DMS 273 (cell line): ENCODE results near the gene ZNF837.
"Not testable (repeated sequence)": the region's sequence is repeated elsewhere in the genome, so short reads cannot be mapped to it uniquely, and the experiment has no call there.

Experiments
- DNase-seq: peaks from one replicate; lab custom pipeline; 2025; ENCODE audit not compliant: unreplicated experiment; lab: John Stamatoyannopoulos, UW

Gene ZNF837

DNA sequence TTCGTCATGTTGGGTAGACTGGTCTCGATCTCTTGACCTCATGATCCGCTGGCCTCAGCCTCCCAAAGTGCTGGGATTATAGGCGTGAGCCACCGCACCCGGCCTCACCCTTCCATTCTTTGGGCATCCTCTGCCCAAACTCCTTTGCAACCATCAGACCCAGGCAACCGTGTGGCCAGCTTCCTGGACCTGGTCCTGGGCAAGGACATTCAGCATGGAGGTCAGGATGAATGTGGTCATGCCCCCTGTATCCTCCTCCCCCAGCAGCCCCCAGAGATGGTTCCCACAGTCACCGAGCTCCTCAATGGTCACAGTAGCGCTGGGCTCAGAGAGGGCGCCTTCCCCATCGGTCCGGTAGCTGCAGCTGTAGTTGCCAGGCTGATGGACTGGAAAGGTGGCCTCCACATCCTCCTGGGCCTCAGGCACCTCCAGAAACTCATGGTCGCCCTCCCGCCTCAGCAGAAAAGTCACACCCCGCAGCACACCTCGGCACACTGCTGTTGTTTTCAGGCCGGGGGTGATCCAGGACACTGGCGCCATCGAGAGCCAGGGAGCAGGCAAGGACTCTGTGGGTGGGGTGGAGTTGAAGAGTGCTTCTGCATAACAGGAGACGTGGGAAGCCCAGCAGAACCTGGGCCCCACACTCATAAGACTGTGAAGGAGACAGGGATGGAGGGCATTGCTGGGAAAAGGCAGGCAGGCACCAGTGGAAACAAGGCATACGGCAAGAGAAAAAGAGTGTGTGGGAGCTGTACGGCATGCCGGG lies 28.7 kb downstream of the ZNF837 start:
- DNase-seq, result no peak

GRCh38 chr19:58351558-58351878 lies 29.3 kb downstream of the ZNF837 start:
- DNase-seq, result no peak

DNA sequence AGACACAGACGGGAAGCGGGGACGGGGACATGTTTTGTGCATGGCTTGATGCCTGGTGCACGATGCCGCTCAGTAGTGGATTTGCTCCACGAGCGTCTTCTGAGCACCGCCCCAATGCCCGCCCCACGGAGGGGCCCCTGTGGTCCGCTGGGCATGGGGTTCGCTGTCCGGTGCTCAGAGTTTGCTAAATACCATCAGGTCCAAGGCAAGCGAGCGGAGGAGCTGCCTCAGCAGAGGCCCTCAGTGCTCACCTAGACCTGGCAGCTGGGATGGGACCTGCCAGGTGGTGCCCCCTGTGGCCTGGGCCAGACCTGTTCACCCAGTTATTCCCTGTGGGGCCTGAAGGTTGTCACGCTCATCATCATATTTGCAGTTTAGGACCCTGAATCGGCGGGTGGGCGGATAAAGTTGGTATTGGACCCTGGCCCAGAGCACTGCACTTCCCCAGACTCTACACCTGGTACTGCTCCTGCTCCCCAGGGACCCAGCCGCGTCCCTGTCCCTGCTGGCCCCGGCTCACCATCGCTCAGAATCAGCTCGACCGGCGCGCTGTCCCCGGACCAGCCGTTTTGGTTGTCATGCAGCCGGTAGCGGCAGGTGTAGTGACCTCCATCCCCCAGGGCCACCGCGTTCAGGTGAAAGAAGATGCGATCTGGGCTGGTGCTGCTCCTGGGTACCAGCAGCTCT lies 29.8 kb downstream of the ZNF837 start:
- DNase-seq, result no peak

DNA sequence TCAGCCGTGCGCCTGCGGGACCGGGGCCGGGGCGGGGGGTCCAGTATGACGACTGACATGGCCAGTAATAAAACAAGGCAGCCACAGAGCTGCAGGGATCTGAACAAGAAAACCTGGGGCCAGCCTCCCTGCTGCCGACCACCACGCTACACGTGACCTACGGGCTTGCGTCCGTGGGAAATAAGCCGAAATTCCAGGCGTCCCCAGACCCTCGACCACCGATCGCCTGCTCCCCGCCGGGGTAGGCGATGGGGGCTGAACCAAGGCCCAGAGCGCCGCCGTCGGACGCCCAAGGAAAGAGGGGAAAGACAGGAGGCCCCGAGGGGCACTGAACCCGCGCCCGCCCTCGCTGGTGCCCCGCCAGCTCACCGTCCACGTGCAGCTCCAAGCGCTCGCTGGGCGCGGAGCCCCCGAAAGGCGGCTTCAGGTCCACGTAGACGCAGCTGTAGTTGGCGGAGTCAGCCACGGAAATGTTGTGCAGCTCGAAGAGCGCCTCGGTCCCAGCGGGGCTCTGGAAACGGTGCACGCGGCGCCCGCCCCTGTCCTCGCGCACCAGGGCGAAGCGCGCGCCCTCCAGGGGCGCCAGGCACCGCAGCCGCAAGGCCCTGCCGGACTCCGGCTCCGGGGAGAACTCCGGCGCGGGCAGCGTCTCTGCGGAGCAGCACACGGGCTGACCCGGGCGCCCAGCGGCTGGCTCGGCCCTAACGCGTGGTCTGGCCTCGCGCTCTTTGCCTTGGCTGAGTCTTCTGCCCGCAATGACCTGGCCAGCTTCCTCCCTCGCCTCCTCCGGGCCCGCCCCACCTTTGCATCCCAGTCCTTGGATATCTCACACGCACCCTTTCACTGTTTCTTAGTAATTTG lies 30.6 kb downstream of the ZNF837 start:
- no peak for DNase-seq

DNA sequence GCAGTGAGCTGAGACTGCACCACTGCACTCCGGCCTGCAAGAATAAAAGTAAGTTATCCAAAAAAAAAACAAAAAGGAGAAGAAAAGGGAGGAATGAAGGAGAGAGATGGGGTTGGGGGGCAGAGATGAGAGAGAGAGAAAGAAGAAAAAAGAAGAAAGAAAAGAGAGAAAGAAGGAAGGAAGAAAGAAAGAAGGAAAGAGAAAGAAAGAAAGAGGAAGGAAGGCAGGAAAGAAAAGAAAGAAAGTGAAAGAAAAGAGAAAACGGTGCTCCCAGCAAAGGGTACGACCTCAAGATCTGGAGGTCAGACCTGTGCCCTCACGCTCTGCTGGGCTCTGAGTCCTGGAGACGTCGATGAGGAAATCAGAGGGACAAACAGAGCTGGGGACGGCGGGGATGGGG lies 31.2 kb downstream of the ZNF837 start:
- no peak for DNase-seq

GRCh38 chr19:58348080-58348479 lies 32.8 kb downstream of the ZNF837 start:
- DNase-seq, result not testable (repeated sequence)

GRCh38 chr19:58346961-58347929 lies 33.6 kb downstream of the ZNF837 start:
- peak; percentile 85 for DNase-seq

DNA sequence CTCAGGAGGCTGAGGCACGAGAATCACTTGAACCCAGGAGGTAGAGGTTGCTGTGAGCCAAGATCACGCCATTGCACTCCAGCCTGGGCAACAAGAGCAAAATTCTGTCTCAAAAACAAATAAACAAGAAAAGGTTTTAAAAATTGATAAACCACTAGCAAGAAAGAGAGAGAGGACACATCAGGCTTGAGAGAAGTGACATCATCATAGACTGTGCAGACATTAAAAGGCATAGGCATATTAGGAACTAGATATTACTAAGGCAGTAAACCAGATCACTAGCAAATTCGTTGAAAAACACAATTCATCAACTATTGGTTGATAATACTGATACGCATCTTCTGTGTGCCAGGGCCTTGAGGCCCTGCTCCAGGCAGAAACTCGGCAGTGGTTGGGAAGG lies 35.3 kb downstream of the ZNF837 start:
- DNase-seq, result no peak

DNA sequence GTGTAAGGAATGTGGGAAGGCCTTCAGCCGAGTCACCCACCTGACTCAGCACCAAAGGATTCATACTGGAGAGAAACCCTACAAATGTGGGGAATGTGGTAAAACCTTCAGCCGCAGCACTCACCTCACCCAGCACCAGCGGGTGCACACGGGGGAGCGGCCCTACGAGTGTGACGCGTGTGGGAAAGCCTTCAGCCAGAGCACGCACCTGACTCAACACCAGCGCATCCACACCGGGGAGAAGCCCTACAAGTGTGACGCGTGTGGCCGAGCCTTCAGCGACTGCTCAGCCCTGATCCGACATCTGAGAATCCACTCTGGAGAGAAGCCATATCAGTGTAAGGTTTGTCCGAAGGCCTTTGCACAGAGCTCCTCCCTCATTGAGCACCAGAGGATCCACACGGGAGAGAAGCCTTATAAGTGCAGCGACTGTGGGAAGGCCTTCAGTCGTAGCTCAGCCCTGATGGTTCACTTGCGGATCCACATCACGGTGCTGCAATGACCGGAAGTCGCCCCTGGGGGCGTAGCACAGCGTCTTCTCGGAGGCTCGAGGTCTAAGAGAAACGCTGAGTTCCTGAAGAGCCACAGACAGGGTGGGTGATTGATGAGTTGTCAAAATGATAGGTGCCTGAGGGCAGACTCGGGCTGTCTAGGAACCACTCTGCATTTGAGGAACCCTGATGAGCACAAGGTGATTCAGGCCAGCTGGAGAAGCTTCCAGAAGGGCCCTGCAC lies 41.8 kb downstream of the ZNF837 start:
- DNase-seq, result no peak

DNA sequence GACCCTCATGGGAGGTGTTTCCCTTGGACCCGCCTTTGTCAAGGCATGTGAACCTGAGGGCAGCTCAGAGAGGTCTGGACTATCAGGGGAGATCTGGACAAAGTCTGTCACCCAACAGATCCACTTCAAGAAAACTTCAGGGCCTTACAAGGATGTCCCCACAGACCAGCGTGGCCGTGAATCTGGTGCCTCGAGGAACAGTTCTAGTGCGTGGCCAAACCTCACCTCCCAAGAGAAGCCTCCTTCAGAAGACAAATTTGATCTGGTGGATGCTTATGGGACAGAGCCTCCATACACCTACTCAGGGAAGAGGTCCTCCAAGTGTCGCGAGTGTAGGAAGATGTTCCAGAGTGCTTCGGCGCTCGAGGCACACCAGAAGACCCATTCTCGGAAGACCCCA lies 42.5 kb downstream of the ZNF837 start:
- DNase-seq, result no peak

DNA sequence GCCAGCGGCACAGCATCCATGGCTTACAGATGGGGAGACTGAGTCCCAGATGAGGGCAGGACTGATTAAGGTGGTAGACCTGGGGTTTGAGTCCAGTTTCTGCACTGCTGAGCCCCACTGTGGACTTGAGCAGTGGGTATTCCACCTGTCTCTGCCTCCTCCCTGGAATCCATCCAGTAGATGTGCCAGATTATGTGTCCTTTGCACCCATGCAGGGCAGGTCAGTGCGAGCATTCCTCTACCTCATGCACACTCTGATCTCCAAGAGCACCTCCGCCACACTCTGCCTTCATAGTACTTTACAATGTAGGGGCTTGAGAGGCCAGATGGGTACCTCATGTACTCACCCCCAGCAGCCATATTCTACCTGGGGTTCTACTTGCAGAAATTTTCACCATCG lies 44.0 kb downstream of the ZNF837 start:
- DNase-seq, result no peak

DNA sequence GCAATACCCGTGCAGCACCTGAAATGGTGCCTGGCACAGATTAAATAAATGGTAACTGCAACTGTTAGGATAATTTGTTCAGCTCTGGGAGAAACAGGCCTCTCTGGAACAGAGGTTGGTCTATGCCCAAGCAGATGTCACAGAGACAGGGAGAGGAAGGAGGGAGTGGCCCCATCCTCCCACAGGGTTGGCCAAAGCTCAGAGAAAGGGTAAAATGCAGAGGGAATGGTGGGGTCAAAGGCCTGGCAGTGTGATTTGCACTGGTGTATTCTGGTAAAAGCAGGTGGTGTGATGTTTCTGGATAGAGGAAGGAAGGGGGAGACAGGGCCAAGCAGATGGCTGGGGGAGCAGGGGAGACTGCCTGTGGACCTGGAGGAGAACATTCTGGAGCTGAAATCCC lies 44.6 kb downstream of the ZNF837 start:
- no peak for DNase-seq

- no peak for DNase-seq
These were observed 45.2 kb downstream of the ZNF837 start for GRCh38 chr19:58335630-58336029.

- DNase-seq, result no peak
These were observed 46.1 kb downstream of the ZNF837 start for GRCh38 chr19:58334691-58335249.

GRCh38 chr19:58332697-58333096 lies 48.1 kb downstream of the ZNF837 start:
- DNase-seq, result no peak

DNA sequence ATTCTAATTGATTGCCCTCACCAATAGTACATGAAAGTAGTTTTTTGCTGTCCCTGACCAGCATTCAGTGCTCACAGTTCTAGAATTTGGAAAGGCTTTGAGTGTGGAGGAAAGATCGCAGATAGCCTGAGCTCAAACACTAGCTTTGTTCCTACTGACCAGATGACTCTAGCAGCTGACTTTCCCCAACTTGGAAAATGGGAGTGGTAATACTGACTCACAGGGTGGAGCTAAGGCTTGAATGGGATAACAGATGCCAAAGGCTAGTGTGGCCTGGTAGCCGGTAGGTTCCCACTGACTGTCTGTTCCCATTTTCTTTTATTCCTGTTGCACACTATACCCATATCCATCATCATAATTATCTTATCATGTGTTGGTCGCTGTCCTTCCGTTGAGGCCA lies 50.4 kb downstream of the ZNF837 start:
- peak; percentile 68 for DNase-seq

GRCh38 chr19:58328999-58329398 lies 51.8 kb downstream of the ZNF837 start:
- DNase-seq, result peak; percentile 56

DNA sequence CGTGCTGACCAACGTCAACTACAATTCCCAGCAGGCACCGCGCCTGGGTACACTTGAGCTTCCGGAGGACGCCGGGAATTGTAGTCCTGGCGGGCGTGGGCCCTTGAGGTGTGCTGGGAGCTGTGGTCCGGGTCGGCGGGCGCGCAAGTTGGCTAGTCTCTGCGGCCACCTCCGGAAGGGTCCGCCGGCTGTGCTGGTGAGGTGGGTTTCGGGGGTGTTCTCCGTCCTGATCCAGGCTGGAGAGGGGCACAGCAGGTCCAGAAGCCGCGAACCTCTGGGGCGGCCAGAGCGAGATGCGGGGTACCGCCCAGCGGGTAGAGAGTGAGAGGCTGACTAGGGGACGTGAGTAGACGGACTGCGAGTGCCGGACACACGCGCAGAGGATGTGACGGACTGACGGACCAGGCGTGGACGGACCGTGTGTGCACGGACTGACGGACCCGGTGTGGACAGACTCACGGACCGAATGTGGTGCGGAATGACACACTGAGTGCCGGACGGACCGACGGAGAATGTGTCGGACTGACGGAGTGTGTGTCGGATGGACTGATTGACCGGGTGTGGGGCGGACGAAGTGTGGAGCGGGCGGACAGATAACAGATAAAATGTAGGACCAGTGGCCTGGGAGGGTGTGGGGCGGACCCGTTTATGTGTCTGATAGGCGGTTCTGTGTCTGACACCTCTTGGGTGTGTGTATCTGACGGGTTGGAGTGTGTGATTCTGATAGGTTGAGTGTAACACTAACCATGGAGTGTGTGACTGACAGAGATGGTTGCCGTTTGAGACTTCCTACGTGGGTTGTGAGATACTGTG lies 53.7 kb downstream of the ZNF837 start, which contains the start of gene ZSCAN22:
TSS of gene ZSCAN22 (plus strand) at position 81 of the 813 bp plus-strand sequence. CDS start 7,809 bp downstream, outside the sequence.
- peak; percentile 99 for DNase-seq

- no peak for DNase-seq
These were observed 54.3 kb downstream of the ZNF837 start for GRCh38 chr19:58326501-58326913.
